Measurements from ENCODE around the gene CADM4. TPM values are rescaled to one million over a fixed set of nuclear protein-coding genes. Genes with fewer than 3 reads are reported as not detected.
"Not testable (repeated sequence)": the region's sequence is repeated elsewhere in the genome, so short reads cannot be mapped to it uniquely, and the experiment has no call there.

The CADM4 gene
- total RNA-seq: 10 to 100 TPM; 10.1 to 13.7 TPM
- long read RNA-seq: 0 reads

- DNase-seq (no peak), ATAC-seq (peak; percentile 72 to 83)
- intact Hi-C loops (cut with DNase I): no loop called here
Measured at GRCh38 chr19:43639519-43640423, at the start of gene CADM4. CADM4 (minus strand) TSS chr19:43639850; CDS start chr19:43639790, 60 bp downstream.

DNA sequence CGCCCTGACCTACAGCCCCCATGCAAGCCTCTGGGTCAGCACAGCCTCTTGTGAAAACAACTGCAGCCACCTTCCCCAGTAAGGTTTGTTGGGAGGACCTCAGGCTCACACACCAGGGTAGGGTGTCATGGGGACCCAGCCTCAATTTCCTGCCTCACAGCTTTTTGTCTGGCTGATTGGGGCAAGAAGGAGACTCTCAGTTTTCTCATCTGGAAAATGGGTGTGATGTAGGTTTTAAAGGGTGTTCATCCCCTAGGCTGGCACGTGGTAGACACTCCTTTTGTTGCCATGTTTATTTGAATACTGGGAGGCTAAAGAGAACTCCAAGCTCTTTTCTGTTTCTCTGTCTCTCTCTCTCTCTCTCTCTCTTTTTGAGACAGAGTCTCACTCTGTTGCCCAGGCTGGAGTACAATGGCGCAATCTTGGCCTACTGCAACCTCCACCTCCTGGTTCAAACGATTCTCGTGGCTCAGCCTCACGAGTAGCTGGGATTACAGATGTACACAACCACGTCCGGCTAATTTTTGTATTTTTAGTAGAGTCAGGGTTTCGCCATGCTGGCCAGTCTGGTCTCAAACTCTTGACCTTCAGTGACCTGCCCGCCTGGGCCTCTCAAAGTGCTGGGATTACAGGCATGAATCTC, 48.5 kb upstream of the CADM4 start:
- ATAC-seq (no peak), DNase-seq (no peak)
- intact Hi-C loops (cut with DNase I): no loop called here

GRCh38 chr19:43687660-43687997, 48.0 kb upstream of the CADM4 start:
- ATAC-seq (no peak), DNase-seq (no peak)
- intact Hi-C loops (cut with DNase I): no loop called here

DNA sequence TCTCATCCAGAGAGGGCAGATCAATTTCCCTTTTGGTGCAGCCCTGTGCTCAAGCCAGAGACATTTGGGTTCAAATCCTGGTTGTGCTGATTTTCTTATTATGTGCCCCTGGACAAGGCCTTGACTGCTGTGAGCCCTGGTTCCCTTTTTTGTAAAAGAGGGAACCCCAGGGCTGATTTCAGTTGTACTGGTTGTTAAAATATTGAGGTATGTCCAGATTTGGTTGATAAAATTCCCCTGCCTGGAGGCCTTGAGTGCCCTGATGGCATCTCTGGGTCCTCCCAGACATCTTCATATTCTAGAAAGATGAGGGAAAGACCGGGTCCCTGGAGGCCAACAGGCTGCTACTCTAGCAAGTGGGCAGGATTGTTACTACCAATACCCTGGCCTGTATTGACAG, 44.7 kb upstream of the CADM4 start:
- no peak for DNase-seq
- intact Hi-C loops (cut with DNase I): no loop called here
- ATAC-seq: no peak

DNA sequence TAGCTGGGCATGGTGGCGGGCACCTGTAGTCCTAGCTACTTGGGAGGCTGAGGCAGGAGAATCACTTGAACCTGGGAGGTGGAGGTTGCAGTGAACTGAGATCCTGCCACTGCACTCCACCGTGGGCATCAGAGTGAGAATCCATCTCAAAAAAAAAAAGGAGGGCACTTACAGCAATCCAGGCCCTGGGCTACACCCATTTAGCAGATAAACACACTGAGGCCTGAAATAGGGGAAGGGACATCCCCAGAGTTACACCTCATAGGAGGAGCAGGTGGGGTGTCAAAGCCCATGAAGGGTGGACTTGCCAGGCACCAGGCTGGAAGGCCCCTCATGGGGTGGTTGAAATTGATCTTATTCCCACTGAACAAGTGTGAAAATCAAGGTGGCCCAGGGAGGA, 44.3 kb upstream of the CADM4 start:
- intact Hi-C loops (cut with DNase I): no loop called here
- ATAC-seq: no peak
- DNase-seq: no peak

DNA sequence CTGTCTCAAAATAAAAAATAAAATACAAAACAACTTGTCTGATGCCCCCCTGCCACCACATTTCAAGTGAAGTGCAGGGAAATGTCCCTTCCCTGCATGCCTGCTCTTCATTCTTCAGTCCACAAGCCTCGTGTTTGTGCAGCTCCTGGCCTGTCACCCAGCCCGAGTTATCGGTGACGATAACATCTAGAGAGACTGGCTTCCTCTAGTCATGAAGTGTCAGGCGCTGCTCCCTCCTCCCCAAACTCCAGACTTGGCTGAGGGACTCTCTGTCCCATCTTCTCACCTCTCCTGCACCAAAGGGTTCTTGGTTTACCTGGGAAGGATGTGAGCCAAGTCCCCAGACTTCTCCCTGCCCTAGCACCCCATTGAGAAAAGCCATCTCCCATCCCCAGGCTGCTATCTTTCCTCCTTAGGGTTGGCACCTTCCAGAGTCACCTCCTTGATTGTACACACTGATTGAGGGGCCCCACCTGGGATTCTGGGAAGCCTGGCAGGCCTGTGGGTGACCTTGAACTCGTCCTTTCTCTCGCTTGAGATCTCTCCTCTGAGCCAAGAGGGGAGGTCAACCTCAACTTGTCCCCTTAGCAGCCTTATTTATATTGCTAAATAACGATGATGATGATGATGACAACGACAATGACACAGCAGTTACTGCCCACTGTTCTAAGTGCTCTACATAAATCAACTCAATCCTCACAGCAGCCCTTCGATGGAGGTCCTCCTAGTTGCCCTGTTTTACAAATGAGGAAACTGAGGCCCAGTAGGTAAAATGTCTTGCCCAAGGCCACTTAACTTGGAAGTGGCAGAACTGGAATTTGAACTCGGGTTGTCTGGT, 43.4 kb upstream of the CADM4 start:
- no peak for DNase-seq
- intact Hi-C loops (cut with DNase I): no loop called here
- ATAC-seq: no peak

GRCh38 chr19:43682269-43682668, 42.6 kb upstream of the CADM4 start:
- ATAC-seq; DNase-seq; intact Hi-C loops (cut with DNase I): not testable (repeated sequence)

DNA sequence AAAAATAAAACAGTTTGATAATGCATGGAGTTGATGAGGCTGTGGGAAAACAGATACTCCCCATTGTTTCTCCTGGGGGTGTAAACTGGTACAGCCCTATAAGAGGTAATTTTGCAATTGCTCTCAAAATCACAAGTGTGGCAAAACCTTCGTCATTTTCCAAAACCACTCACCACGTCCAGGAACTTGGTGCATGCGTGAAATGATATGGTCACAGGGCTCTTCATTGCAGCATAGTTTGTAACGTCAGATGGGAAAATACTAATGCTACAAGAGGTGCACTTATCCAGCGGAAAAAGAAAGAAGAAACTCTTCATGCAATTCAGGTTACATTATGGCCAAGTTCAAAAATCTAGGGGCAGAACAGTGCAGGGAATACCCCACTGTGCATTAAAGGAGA, 42.2 kb upstream of the CADM4 start:
- intact Hi-C loops (cut with DNase I): no loop called here
- no peak for DNase-seq
- ATAC-seq: no peak

DNA sequence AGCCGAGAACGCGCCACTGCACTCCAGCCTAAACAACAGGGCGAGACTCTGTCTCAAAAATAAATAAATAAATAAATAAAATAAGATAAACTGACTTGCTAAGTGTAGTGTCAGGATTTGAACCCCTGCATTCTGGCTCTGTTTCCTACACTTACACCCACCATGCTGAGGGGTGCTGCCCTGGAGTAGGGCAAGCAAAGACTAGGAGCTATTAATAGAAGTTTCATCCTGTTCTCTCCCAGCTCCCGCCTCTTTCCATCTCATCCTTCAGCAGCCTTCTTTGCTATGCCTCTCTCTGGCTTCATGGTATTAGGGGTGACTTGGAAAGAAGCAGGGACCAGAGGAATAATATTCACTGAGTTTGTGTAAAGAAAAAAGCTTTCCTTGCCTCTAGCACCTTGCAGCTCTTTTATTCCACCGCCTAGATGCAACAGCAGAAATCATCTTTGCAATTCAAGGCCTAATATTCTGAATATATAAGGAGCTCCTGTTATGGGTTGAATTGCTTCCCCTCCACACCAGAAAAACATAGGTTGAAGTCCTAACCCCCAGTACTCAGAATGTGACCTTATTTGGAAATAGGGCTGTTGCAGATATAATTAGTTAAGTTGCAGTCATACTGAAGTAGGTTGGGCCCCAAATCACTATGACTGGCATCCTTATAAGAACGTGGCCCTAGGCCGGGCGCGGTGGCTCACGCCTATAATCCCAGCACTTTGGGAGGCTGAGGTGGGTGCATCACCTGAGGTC, 39.0 kb upstream of the CADM4 start:
- intact Hi-C loops (cut with DNase I): loop anchor here in 1 of 2 donors (10.0 kb wide), 1 partner anchor 46 kb away; no protein-coding TSS in a partner anchor
- ATAC-seq: no peak
- DNase-seq: no peak

DNA sequence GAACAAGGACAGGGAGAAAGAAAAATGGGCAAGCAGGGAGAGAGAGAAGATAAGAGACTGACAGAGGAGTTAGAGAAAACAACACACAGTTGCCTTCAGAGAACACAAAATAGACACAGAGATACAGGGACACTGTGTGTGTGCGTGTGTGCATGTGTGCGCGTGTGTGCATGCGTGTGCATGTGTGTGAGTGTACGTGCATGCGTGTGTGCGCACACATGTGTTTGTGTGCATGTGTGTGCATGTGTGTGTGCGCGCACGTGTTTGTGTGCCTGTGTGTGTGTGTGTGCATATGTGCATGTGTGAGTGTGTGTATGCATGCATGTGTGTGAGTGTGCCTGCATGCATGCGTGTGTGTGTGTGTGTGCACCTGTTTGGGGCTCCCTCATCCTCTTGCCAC, 36.3 kb upstream of the CADM4 start:
- DNase-seq: no peak
- no peak for ATAC-seq
- intact Hi-C loops (cut with DNase I): loop anchor here in 1 of 2 donors (10.0 kb wide), 1 partner anchor 49 kb away; no protein-coding TSS in a partner anchor

GRCh38 chr19:43675269-43675879, 35.7 kb upstream of the CADM4 start:
- peak; percentile 28 to 89 for ATAC-seq
- no peak for DNase-seq
- intact Hi-C loops (cut with DNase I): loop anchor here in 1 of 2 donors (10.0 kb wide), 1 partner anchor 49 kb away; no protein-coding TSS in a partner anchor

GRCh38 chr19:43674596-43674995, 34.9 kb upstream of the CADM4 start:
- DNase-seq: no peak
- intact Hi-C loops (cut with DNase I): loop anchor here in 1 of 2 donors (10.0 kb wide), 1 partner anchor 50 kb away; no protein-coding TSS in a partner anchor
- peak in 1 of 2 donors; percentile 13 for ATAC-seq

- DNase-seq (no peak), ATAC-seq (no peak)
Measured at GRCh38 chr19:43674183-43674582, 34.5 kb upstream of the CADM4 start.

GRCh38 chr19:43673637-43674036, 34.0 kb upstream of the CADM4 start:
- intact Hi-C loops (cut with DNase I): loop anchor here in 1 of 2 donors (10.0 kb wide), 1 partner anchor 51 kb away; no protein-coding TSS in a partner anchor
- ATAC-seq (no peak), DNase-seq (no peak)

More at GRCh38 chr19:43674183-43674582, 34.5 kb upstream of the CADM4 start:
- intact Hi-C loops (cut with DNase I): loop anchor here in 1 of 2 donors (10.0 kb wide), 1 partner anchor 51 kb away; no protein-coding TSS in a partner anchor

DNA sequence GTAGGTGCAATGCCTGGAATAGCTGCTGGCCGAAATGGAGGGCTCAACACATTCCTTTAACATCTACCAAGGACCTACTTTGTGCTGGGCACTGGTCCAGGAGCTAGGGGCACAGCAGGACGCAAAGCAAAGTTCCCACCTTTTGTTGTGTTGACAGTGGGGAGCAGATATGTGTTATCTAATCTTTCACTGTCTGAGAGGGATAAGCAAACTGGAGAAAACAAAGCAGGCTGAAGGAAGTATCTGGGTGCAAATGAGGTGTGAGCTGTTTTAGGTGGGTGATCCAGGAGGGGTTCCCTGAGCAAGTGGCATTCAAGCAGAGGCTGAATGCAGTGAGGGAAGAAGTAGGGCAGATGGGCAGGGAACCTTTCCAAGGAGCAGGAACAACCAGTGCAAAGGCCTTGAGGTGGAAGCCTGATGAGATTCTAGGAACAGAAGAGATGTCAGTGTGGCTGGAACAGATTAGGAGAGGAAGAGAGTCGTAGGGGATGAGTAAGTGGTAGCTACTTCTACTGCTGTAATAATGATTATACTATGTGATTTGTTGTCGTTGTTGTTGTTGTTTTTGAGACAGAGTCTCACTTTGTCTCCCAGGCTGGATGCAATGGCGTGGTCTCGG, 32.5 kb upstream of the CADM4 start:
- no peak for DNase-seq
- intact Hi-C loops (cut with DNase I): loop anchor here in 1 of 2 donors (10.0 kb wide), 1 partner anchor 53 kb away; no protein-coding TSS in a partner anchor
- no peak for ATAC-seq

DNA sequence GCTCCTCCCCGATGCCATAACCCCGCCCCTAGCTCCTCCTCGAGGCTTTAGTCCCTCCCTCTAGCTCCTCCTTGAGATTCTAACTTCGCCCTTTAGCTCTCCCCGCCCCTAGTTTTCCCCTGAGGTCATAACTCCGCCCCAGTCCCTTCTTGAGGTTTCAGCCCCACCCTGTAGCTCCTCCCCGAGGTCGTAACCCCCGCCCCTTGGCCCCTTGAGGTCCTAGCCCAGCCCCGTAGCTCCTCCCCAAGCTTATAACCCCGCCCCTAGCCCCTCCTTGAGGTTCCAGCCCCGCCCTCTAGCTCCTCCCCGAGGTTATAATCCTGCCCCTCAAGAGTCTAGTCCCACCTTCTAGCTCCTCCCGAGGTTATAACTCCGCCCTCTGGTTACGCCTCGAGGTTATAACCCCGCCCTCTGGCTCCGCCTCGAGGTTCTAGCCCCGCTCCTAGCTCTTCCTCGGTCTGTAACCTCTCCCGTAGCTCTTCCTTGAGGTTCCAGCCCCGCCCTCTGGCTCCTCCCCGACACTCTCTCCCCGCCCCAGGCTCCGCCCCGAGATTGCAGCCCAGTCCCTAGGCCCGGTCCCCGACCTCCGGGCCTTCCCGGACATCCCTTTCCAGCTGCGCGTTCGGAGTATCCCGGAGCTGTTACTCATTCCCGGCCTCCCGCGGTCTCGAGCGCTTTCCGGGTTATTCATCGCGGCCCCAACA, 28.9 kb upstream of the CADM4 start:
- DNase-seq: peak; percentile 99
- ATAC-seq: peak; percentile 89 to 92
- intact Hi-C loops (cut with DNase I): loop anchor here in 1 of 2 donors (5.0 kb wide), 1 partner anchor 136 kb away; the partner anchor contains the start of gene ZNF575

All from left cardiac atrium (tissue), 4 donors.